Measurements from ENCODE around the gene GSDMA. TPM values are rescaled to one million over a fixed set of nuclear protein-coding genes. Genes with fewer than 3 reads are reported as not detected.

Gene GSDMA
- total RNA-seq, 2 experiments from 2014 or later: 0.64 to 0.87 TPM

DNA sequence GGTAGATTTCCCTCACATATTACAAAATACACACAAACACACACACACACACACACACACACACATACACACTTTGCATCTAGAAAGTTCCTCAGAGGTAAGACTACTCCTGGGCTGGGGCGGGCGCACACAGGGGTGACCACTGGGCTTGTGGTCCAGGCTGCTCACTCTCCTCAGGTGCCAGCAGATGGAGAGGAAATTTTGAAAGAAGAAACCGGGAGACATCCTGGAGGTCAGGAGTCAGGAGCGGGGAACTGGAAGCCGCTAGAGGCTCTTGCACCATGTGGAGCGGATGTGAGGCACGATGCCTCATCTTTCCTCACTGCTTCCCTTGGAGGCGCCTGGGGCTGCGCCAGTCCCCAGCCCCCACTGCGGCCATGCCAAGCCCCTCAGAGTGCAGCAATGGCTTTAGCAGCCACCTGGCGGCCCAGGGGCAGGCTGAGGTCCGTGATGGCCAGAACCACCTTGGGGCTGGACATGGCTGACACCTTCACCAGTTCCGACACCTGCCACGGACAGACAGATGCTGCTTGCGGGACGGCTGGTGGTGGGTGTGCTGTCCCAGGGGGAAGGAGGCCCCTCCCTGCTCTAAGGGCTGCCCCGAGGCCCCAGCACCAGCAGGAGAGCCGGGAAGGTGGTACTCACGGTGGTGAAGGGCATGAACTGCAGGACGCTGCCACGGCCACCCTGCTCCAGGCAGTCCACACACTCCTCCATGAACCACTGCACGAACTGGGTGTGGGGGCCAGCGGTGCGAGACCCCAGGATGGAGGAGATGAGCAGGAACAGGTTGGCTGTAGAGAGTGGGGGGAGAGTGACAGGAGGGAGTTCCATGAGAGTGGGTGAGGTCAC is 56.6 kb downstream of the GSDMA start:
- no peaks in the 10 kb centered on the region for H3K9me3 Mint-ChIP-seq
- DNase-seq: no peak
- CTCF ChIA-PET: interaction anchor here (0.6 to 3.7 kb wide), 2 partner anchors 56 to 274 kb away, joined by 4 to 15 read pairs; no protein-coding TSS in a partner anchor
- no peaks in the 10 kb centered on the region for H3K4me1 Mint-ChIP-seq (ENCODE audit: low read depth)
- POLR2A ChIA-PET: no interaction called here
- no peak overlapping the region for H3K27ac Mint-ChIP-seq
- H3K27me3 Mint-ChIP-seq: no peaks in the 10 kb centered on the region
- H3K36me3 Mint-ChIP-seq: peaks cover 19% of the 10 kb centered on the region
- H3K4me3 Mint-ChIP-seq: no peak overlapping the region
- intact Hi-C loops (cut with micrococcal nuclease): loop anchor here (10.0 kb wide), 1 partner anchor 265 kb away; the partner anchor contains the start of gene CDC6

DNA sequence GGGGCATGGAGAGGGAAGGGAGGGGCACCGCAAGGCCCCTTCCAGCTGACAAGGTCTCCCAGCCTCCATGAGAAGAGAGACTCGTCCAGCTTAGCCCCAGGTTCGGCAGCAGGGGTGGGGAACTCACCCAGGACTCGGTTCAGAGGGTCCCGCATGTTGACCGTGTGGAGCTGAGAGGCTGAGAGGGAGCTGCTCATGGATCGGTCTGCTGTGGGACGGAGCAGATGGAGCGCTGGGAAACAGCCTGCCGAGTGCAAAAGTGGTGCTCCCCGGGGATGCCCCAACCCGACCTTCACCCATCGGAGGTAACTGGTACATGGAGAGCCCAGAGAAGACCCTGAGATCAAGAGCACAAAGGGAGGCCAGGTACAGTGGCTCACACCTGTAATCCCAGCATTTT is 57.3 kb downstream of the GSDMA start:
- H3K4me3 Mint-ChIP-seq: no peak overlapping the region
- H3K27me3 Mint-ChIP-seq: no peaks in the 10 kb centered on the region
- POLR2A ChIA-PET: no interaction called here
- no peak overlapping the region for H3K27ac Mint-ChIP-seq
- H3K4me1 Mint-ChIP-seq (ENCODE audit: low read depth): no peaks in the 10 kb centered on the region
- no peak for DNase-seq
- H3K9me3 Mint-ChIP-seq: no peaks in the 10 kb centered on the region
- intact Hi-C loops (cut with micrococcal nuclease): loop anchor here (10.0 kb wide), 1 partner anchor 155 kb away; the partner anchor contains the start of gene RAPGEFL1
- CTCF ChIA-PET: no interaction called here
- peaks cover 20% of the 10 kb centered on the region for H3K36me3 Mint-ChIP-seq

DNA sequence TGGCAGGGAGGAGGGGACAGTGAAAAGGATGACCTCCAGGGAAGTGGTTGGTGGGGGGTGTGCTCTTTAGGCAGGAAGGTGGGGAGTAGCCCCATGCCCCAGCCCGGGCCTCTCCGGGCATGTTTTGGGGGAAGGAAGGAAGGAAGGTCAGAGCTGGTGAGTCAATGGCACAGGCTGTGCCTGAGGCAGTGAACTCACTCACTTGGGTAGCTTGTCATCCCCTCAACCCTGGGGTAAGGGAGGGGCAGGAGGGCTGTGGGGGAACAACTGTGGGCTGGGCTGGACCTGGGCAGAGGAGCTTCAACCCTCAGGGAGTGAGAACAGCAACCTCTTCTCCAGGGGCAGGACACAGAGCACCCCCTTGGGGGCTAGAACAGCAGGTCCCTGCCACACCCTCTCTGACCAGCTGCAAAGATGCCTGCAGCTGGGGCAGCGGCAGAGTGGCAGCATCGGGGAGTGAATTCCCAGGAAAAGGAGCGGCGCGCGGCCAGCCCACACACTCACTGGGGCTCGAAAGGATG is 58.7 kb downstream of the GSDMA start:
- Mint-ChIP-seq H3K4me3 (no peak overlapping the region), H3K27ac (no peak overlapping the region), H3K27me3 (no peaks in the 10 kb centered on the region), H3K4me1 (ENCODE audit: low read depth) (peaks cover 14% of the 10 kb centered on the region), H3K36me3 (peaks cover 33% of the 10 kb centered on the region), H3K9me3 (no peaks in the 10 kb centered on the region)
- intact Hi-C loops (cut with micrococcal nuclease): loop anchor here (10.0 kb wide), 1 partner anchor 153 kb away; the partner anchor contains the start of gene RAPGEFL1
- CTCF ChIA-PET: interaction anchor here (1.4 kb wide), 1 partner anchor 10 kb away, joined by 5 read pairs; no protein-coding TSS in a partner anchor
- POLR2A ChIA-PET: no interaction called here
- no peak for DNase-seq

DNA sequence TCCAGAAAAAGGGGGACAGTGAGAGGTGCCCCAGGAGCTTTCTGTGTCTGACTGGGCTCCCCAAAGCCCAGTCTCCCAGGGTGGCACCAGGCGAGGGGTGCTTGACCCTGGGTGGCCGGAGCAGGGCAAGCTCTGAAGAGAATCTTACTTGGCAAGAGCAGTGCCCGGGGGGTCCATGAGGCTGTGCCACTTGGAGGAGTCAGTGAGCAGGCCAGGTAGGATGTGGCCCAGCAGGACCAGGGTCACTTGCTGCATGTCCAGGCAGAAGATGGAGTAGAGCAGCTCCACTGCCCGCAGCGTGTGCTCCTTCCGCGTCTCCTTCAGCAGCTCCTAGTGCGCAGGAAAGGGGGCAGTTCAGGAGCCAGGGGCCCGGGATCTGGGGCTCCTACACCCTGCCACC is 59.7 kb downstream of the GSDMA start:
- intact Hi-C loops (cut with micrococcal nuclease): loop anchor here (10.0 kb wide), 1 partner anchor 152 kb away; the partner anchor contains the start of gene RAPGEFL1
- no peak for DNase-seq
- ChIA-PET POLR2A (no interaction called here), CTCF (interaction anchor here (0.9 to 1.5 kb wide), 2 partner anchors 64 to 91 kb away, joined by 3 to 4 read pairs; no protein-coding TSS in a partner anchor)
- Mint-ChIP-seq H3K4me1 (ENCODE audit: low read depth) (peaks cover 21% of the 10 kb centered on the region), H3K27ac (no peak overlapping the region), H3K4me3 (no peak overlapping the region), H3K36me3 (peaks cover 39% of the 10 kb centered on the region), H3K9me3 (no peaks in the 10 kb centered on the region), H3K27me3 (no peaks in the 10 kb centered on the region)

DNA sequence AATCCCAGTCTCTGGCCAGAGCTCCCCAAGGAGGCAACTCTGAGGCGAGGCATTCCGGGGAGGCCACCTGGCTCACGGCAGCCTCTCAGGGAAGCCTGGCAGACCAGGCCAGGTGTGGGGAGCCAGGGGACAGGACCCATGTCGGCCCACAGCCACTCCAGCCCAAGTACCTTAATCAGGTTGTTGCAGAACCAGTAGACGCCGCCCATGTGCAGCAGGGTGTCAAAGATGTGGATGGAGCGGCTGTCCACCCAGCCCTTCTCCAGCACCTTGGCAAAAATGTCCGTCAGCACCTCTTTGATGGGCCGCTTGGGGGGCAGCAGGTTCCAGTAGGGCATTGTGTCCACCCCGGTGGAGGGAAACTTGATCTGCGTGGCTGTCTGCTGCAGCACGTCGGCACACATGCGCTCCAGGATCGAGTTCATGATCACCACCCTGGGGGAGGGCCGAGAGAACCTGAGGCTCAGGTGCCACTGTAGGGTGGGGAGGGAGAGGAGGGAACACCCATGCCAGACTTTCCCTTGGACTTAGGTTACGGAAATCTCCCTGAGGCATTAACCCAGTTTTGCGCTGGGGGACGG is 60.2 kb downstream of the GSDMA start:
- intact Hi-C loops (cut with micrococcal nuclease): loop anchor here (10.0 kb wide), 1 partner anchor 152 kb away; the partner anchor contains the start of gene RAPGEFL1
- Mint-ChIP-seq H3K9me3 (no peaks in the 10 kb centered on the region), H3K27me3 (no peaks in the 10 kb centered on the region), H3K36me3 (peaks cover 40% of the 10 kb centered on the region), H3K27ac (no peak overlapping the region), H3K4me1 (ENCODE audit: low read depth) (peaks cover 21% of the 10 kb centered on the region), H3K4me3 (no peak overlapping the region)
- POLR2A ChIA-PET: no interaction called here
- CTCF ChIA-PET: interaction anchor here (0.9 to 1.5 kb wide), 2 partner anchors 63 to 90 kb away, joined by 3 to 4 read pairs; no protein-coding TSS in a partner anchor
- DNase-seq: no peak

DNA sequence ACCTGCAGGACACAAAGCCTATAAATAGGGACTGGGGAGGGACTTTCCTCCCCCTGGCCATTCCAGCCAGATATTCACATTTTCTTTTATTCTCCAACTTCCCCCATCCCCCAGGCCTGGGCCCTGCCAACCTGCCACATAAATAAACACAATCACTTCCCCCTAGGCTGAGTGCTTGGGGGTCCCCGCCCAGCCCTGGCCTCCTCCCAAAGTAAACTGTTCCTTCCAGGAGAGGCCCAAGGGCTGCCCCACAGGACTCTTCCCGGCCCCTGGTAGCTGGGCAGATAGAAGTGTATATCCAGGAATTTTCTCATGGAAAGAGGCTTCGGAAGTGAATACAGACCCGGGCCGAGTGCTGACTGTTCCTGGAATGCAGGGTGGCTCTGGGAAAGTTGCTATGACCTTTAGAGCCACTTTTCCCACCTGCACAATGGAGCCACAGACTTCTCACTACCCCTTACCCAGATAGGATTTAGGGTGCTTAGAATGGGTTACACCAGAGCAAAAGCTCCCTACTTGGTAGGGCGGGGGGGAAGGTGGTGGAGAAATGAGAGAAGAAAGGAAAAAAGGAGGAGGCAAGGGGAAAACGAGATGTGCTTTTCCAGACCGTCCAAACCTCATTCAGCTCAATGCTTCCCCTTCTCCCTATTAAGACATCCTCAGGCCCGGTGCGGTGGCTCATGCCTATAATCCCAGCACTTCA is 60.9 kb downstream of the GSDMA start:
- Mint-ChIP-seq H3K36me3 (peaks cover 44% of the 10 kb centered on the region), H3K4me3 (no peak overlapping the region), H3K27ac (no peak overlapping the region), H3K9me3 (no peaks in the 10 kb centered on the region), H3K4me1 (ENCODE audit: low read depth) (peaks cover 21% of the 10 kb centered on the region), H3K27me3 (no peaks in the 10 kb centered on the region)
- intact Hi-C loops (cut with micrococcal nuclease): loop anchor here (10.0 kb wide), 1 partner anchor 151 kb away; the partner anchor contains the start of gene RAPGEFL1
- CTCF ChIA-PET: interaction anchor here (1.5 kb wide), 1 partner anchor 89 kb away, joined by 4 read pairs; no protein-coding TSS in a partner anchor
- no peak for DNase-seq
- POLR2A ChIA-PET: no interaction called here

DNA sequence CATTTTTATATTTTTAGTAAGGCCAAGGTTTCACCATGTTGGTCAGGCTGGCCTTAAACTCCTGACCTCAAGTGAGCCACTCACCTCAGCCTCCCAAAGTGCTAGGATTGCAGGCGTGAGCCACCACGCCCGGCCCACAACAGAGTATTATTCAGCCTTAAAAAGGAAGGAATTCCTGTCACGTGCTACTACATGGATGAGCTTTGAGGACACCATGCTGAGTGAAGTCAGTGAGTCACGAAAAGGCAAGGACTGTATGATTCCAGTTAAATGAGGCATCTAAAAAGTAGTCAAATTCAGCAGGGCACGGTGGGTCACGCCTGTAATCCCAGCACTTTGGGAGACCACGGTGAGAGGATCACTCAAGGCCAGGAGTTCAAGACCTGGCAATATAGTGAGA is 62.1 kb downstream of the GSDMA start:
- Mint-ChIP-seq H3K27me3 (no peaks in the 10 kb centered on the region), H3K4me3 (no peak overlapping the region), H3K27ac (no peak overlapping the region), H3K4me1 (ENCODE audit: low read depth) (peaks cover 21% of the 10 kb centered on the region), H3K9me3 (no peaks in the 10 kb centered on the region), H3K36me3 (peaks cover 42% of the 10 kb centered on the region)
- POLR2A ChIA-PET: no interaction called here
- CTCF ChIA-PET: interaction anchor here (1.3 to 6.3 kb wide), 6 partner anchors 10 to 402 kb away, joined by 3 to 85 read pairs (median 31); partner anchors contain the start of gene CSF3
- no peak for DNase-seq
- intact Hi-C loops (cut with micrococcal nuclease): loop anchor here (5.0 to 10.0 kb wide), 2 partner anchors 87 to 150 kb away; partner anchors contain the start of gene RAPGEFL1

DNA sequence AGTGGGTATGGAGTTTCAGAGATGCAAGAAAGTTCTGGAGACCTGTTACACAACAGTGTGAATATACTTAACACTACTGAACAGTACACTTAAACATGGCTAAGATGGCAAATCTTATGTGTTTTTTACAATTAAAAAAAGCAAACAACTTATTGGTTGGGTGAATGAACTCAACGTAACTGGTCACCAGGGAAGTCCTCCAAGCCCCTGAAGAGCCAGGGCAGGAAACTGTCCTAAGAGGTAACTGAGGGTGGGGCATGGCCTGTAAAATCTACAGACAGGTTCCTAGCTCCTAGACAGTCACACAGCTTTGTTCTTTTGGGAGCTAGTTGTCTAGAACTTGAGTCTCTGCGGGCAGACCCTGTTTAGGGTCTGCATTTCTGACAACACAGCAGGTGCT is 62.8 kb downstream of the GSDMA start:
- Mint-ChIP-seq H3K27me3 (no peaks in the 10 kb centered on the region), H3K4me3 (no peak overlapping the region), H3K9me3 (no peaks in the 10 kb centered on the region), H3K4me1 (ENCODE audit: low read depth) (peaks cover 21% of the 10 kb centered on the region), H3K27ac (no peak overlapping the region), H3K36me3 (peaks cover 38% of the 10 kb centered on the region)
- DNase-seq: no peak
- intact Hi-C loops (cut with micrococcal nuclease): loop anchor here (5.0 to 10.0 kb wide), 2 partner anchors 87 to 149 kb away; partner anchors contain the start of gene RAPGEFL1
- ChIA-PET CTCF (interaction anchor here (0.8 to 6.3 kb wide), 12 partner anchors 10 to 402 kb away, joined by 3 to 85 read pairs (median 7); partner anchors contain the start of gene CSF3), POLR2A (no interaction called here)

DNA sequence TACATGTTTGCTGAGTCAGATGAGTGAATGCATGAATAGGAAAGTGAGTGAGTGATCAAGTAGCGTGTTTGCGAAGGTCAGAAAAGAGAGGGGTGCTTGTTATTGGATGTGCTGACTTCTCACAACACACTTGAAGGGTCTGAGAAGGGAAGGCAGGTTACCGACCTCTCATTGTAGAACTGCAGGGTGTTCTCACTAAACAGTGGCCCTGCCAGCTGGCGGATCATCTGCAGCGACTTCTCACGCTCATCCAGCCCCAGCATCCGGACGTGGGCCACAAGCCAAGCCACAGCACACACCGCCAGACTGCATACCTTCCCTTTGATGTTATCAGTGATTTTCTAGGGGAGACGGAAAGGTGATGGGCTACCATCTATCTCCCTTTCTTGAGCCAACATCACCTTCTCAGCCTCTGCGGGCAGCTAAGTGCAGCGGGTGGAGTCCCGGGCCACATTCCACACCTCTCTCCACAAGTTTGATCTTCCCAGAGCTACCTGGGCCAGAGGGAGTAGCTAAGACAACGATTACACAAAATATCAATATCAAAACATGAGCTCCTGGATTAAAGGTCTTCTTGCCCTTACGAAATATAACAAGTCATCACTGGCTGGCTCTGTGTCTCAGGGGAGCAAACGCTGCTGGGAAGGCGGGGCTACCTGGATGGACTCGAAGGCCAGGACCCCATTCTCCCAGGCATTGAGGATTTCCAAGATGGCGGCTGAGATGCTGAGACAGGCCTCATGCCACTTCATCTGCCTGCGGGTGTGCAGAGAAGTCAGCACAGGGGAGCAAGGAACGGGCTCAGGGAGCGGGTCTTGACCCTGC is 63.4 kb downstream of the GSDMA start:
- H3K4me3 Mint-ChIP-seq: no peak overlapping the region
- no peaks in the 10 kb centered on the region for H3K9me3 Mint-ChIP-seq
- peak; percentile 53 for DNase-seq
- intact Hi-C loops (cut with micrococcal nuclease): loop anchor here (5.0 to 10.0 kb wide), 2 partner anchors 86 to 149 kb away; partner anchors contain the start of gene RAPGEFL1
- no peaks in the 10 kb centered on the region for H3K27me3 Mint-ChIP-seq
- H3K36me3 Mint-ChIP-seq: peaks cover 41% of the 10 kb centered on the region
- ChIA-PET POLR2A (interaction anchor here (0.6 kb wide), 1 partner anchor 81 kb away, joined by 3 read pairs; no protein-coding TSS in a partner anchor), CTCF (interaction anchor here (0.6 to 6.3 kb wide), 23 partner anchors 11 to 403 kb away, joined by 3 to 85 read pairs (median 6); partner anchors contain the start of genes CSF3, MED24, PSMD3 and THRA)
- H3K27ac Mint-ChIP-seq: no peak overlapping the region
- H3K4me1 Mint-ChIP-seq (ENCODE audit: low read depth): peaks cover 21% of the 10 kb centered on the region

DNA sequence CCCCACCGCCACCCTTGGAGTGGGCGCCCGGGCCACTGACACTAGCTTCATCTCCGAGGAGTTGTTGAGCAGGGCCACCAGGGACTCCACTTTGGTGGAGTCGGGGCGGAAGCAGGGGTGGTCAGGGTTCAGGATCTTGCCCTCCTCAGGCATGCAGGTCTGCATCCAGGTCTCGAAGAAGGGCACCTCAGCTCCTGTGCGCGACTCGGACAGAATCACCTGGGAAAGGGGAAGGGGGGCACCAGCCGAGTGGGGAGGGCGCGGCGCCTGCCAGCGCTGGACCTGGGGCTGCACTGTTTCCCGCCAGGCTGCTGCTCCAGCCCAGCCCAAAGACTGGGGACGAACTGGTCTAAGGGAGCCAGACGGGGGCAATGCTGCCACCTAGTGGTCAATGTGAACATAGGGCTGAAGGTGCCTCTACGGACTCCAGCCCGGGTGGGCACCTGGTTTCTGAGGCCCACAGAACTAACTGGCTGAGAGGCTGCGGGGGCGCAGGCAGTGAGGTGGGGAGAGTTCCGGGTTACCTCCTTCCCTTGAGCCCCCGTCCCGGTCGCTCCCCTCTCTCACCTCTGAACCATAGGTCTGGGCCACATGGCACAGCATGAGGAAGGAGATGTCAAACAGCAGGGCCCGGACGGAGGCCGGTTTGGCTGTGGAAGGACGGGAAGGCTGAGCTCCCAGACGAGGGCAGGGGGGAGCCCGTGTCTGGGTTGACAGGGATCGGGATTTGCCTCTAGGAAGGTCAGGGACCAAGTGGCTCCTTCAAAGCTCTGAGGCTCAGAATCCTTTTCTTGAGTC is 64.2 kb downstream of the GSDMA start:
- Mint-ChIP-seq H3K4me3 (no peak overlapping the region), H3K36me3 (peaks cover 43% of the 10 kb centered on the region), H3K27me3 (no peaks in the 10 kb centered on the region), H3K27ac (no peak overlapping the region), H3K9me3 (no peaks in the 10 kb centered on the region), H3K4me1 (ENCODE audit: low read depth) (peaks cover 21% of the 10 kb centered on the region)
- POLR2A ChIA-PET: interaction anchor here (0.6 kb wide), 1 partner anchor 80 kb away, joined by 3 read pairs; no protein-coding TSS in a partner anchor
- intact Hi-C loops (cut with micrococcal nuclease): loop anchor here (5.0 to 10.0 kb wide), 2 partner anchors 85 to 148 kb away; partner anchors contain the start of gene RAPGEFL1
- CTCF ChIA-PET: interaction anchor here (0.6 to 6.3 kb wide), 44 partner anchors 10 to 627 kb away, joined by 3 to 85 read pairs (median 4); partner anchors contain the start of genes CSF3, MED24, MIEN1 and NR1D1
- DNase-seq: peak; percentile 82

All from activated CD4-positive, alpha-beta memory T cell treated with anti-CD3 and anti-CD28 coated beads for 36 hours (primary cell).